OCI-LY7 (cell line): ENCODE measurements around the gene STAB1. TPM values are rescaled to one million over a fixed set of nuclear protein-coding genes. Genes with fewer than 3 reads are reported as not detected.

ENCODE experiments used
- BruUV-seq: library from RNA; stranded (reverse); fragments of 400-500 nt; replicated peaks from 2 replicates; lab custom pipeline; 2021; lab: Mats Ljungman, UMichigan
- CTCF ChIA-PET: fragments of 300-600 bp; sonication (Branson Sonifier 250); formaldehyde crosslinking; loops from one replicate; lab custom pipeline; 2022; ENCODE audit warnings: antibody characterized with exemption; ENCODE audit not compliant: unreplicated experiment; lab: Charles Lee
- POLR2A ChIA-PET: fragments of 300-600 bp; sonication (Branson Sonifier 250); formaldehyde crosslinking; loops from one replicate; lab custom pipeline; 2022; ENCODE audit warnings: antibody characterized with exemption; lab: Charles Lee
- DNase-seq: peaks from one replicate; pipeline ENCODE4 v3.0.0-alpha.2; 2015; ENCODE audit warnings: low spot score
- H2AFZ ChIP-seq: fragments of 200-600 bp; sonication (generic), shearing (Covaris generic); 2 replicates; pipeline ENCODE4 v1.6.1; 2014; ENCODE audit warnings: mild to moderate bottlenecking, antibody characterized with exemption, low read length, moderate library complexity
- H3K27ac ChIP-seq: fragments of 200-600 bp; sonication (generic); 2 replicates; pipeline ENCODE4 v1.5.1; 2014; ENCODE audit warnings: mixed run types, low read depth, mild to moderate bottlenecking, moderate library complexity, low read length, inconsistent platforms; ENCODE audit not compliant: poor library complexity, severe bottlenecking
- H3K36me3 ChIP-seq: fragments of 200-600 bp; sonication (generic); 2 replicates; pipeline ENCODE4 v1.6.1; 2014; ENCODE audit warnings: mild to moderate bottlenecking, antibody characterized with exemption, low read length, moderate library complexity, mixed read lengths; ENCODE audit not compliant: insufficient read depth
- H3K4me1 ChIP-seq: fragments of 200-600 bp; sonication (generic); 2 replicates; pipeline ENCODE4 v1.5.1; 2014; ENCODE audit warnings: mild to moderate bottlenecking, low read length; ENCODE audit not compliant: insufficient read depth, poor library complexity, severe bottlenecking
- H3K4me2 ChIP-seq: fragments of 200-600 bp; sonication (generic); 2 replicates; pipeline ENCODE4 v1.6.1; 2014; ENCODE audit warnings: mild to moderate bottlenecking, low read length
- H3K4me3 ChIP-seq: fragments of 200-600 bp; sonication (generic); 2 replicates; pipeline ENCODE4 v1.5.1; 2014; ENCODE audit warnings: mild to moderate bottlenecking, low read depth, low read length; ENCODE audit not compliant: poor library complexity, severe bottlenecking
- H3K79me2 ChIP-seq: fragments of 200-600 bp; sonication (generic); 2 replicates; pipeline ENCODE4 v1.6.1; 2016; ENCODE audit warnings: low read depth, mild to moderate bottlenecking, low read length, moderate library complexity, mixed read lengths; ENCODE audit not compliant: insufficient read depth
- H3K9me2 ChIP-seq: fragments of 200-600 bp; sonication (generic); 2 replicates; pipeline ENCODE4 v1.6.1; 2016; ENCODE audit warnings: mild to moderate bottlenecking, low read length, mixed read lengths; ENCODE audit not compliant: insufficient read depth
- H3K9me3 ChIP-seq: fragments of 200-600 bp; sonication (generic); 2 replicates; pipeline ENCODE4 v1.6.1; 2014; ENCODE audit warnings: mild to moderate bottlenecking, mixed run types, low read length, mixed read lengths
- H4K20me1 ChIP-seq: fragments of 200-600 bp; sonication (generic); 2 replicates; pipeline ENCODE4 v1.6.1; 2014; ENCODE audit warnings: mild to moderate bottlenecking, antibody characterized with exemption, low read length, moderate library complexity, mixed read lengths; ENCODE audit not compliant: insufficient read depth
- CTCF ChIP-seq: fragments of 200-600 bp; sonication (generic); conservative IDR thresholded peaks from 2 replicates; pipeline ENCODE4 v1.5.1; 2014; ENCODE audit warnings: mild to moderate bottlenecking, antibody characterized with exemption, low read length, moderate library complexity, mixed read lengths
- EZH2phosphoT487 ChIP-seq: fragments of 200-600 bp; sonication (generic); IDR thresholded peaks from 2 replicates; pipeline ENCODE4 v1.6.1; 2018; ENCODE audit warnings: low read depth, borderline replicate concordance, mild to moderate bottlenecking, mixed run types, antibody characterized with exemption, low read length, moderate library complexity, mixed read lengths
- intact Hi-C: fragments of 100-400 bp; cut with micrococcal nuclease; formaldehyde crosslinking; loops from one replicate; pipeline ENCODE4 v1.10.0; 2022; ENCODE audit not compliant: unreplicated experiment
- total RNA-seq, 2 experiments: library from RNA; depleted of rRNA in 1 of 2; stranded (reverse); fragments of >200 nt in 1 of 2; shearing (Covaris generic) in 1 of 2; gene quantifications; 2 replicates each; pipeline ENCODE4 v1.2.3, GENCODE V29; 2014 to 2022

The STAB1 gene
- total RNA-seq, 2 experiments from 2014 or later: not detected

DNA sequence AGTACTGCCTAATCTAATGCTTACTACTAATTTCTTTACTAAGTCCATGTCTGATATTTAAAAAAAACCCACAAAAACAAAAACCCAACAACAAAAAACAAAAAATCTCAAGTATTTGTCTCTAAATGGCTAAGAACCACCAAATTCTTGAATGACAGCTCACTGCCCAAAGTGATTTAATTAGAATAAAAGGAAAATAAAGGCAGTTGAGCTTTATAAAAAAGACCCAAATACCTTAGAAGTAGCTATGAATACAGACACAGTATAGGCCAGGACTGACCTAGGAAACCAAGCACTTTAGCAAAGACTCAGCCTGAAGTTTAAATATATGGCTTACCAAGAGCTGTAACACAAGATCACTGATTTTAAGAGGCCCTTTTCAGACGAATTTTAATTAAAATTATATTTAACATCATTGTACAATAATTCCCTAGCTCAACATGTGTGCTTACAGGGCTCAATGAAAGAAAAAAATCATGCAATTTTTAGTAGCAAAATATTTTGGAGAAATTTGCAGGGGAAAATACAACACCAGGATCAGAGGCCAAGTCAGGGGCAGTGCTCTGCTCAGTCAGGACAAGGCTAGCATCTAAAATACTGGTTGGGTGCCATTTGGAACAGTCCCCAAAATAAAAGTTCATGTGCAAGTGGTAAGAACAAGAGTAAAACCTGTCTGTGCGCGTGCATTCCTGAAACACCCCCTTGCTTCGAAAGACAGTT is 66.0 kb downstream of the STAB1 start:
- POLR2A ChIA-PET: interaction anchor here (0.9 to 1.0 kb wide), 3 partner anchors 25 to 31 kb away, joined by 3 to 5 read pairs (median 3); no protein-coding TSS in a partner anchor
- Histone ChIP-seq H3K79me2 (no peaks in the 10 kb centered on the region), H4K20me1 (no peaks in the 10 kb centered on the region), H3K27ac (no peak overlapping the region), H3K4me3 (no peak overlapping the region), H3K36me3 (peaks cover 83% of the 10 kb centered on the region), H3K4me2 (no peak overlapping the region), H2AFZ (no peak overlapping the region), H3K4me1 (no peaks in the 10 kb centered on the region), H3K9me2 (no peaks in the 10 kb centered on the region), H3K9me3 (no peaks in the 10 kb centered on the region)
- no peak for DNase-seq
- TF ChIP-seq CTCF (no peak), EZH2phosphoT487 (no peak)
- no TSS peak for BruUV-seq
- intact Hi-C loops: no loop called here
- CTCF ChIA-PET: no interaction called here

DNA sequence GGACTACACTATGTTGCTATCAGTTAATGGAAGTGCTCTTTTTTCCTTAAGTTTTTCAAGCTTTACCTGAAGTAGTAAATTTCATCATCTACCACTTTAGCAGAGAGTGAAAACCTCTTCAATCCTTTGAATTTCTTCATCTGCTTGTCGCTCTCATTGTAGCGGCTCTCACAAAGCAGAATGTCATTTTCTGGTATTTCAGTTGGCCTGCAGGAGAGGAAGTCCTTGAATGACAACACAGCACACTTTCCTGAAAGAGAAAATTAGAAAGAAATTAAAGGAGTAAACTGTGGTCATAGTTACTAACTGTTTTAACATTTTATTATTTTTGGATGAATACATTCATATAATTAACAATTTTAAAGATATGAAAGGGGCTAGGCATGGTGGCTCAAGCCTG is 68.8 kb downstream of the STAB1 start:
- no peak for DNase-seq
- Histone ChIP-seq H3K4me2 (no peak overlapping the region), H3K4me1 (no peaks in the 10 kb centered on the region), H3K79me2 (no peaks in the 10 kb centered on the region), H3K9me2 (no peaks in the 10 kb centered on the region), H3K27ac (no peak overlapping the region), H3K36me3 (peaks cover 66% of the 10 kb centered on the region), H3K4me3 (no peak overlapping the region), H4K20me1 (no peaks in the 10 kb centered on the region), H3K9me3 (no peaks in the 10 kb centered on the region), H2AFZ (no peak overlapping the region)
- BruUV-seq: no TSS peak
- no peak for TF ChIP-seq EZH2phosphoT487
- TF ChIP-seq CTCF: no peak
- CTCF ChIA-PET: no interaction called here
- POLR2A ChIA-PET: interaction anchor here (0.7 kb wide), 1 partner anchor 294 kb away, joined by 3 read pairs; no protein-coding TSS in a partner anchor
- intact Hi-C loops: no loop called here

GRCh38 chr3:52568069-52568468 is 72.9 kb downstream of the STAB1 start:
- Histone ChIP-seq H4K20me1 (no peaks in the 10 kb centered on the region), H3K4me2 (no peak overlapping the region), H3K9me2 (no peaks in the 10 kb centered on the region), H3K9me3 (no peaks in the 10 kb centered on the region), H3K27ac (no peak overlapping the region), H3K4me3 (no peak overlapping the region), H2AFZ (no peak overlapping the region), H3K79me2 (no peaks in the 10 kb centered on the region), H3K4me1 (no peaks in the 10 kb centered on the region), H3K36me3 (peaks cover 51% of the 10 kb centered on the region)
- no TSS peak for BruUV-seq
- ChIA-PET CTCF (no interaction called here), POLR2A (interaction anchor here (0.6 to 0.9 kb wide), 2 partner anchors 11 to 41 kb away, joined by 3 read pairs; no protein-coding TSS in a partner anchor)
- intact Hi-C loops: no loop called here
- no peak for TF ChIP-seq EZH2phosphoT487
- no peak for DNase-seq
